Activated CD4-positive, alpha-beta memory T cell treated with anti-CD3 and anti-CD28 coated beads, Interleukin-2, amount 10 ng/mL, durations not matched to agents 7 days and 5 days (primary cell): ENCODE measurements around the gene PODN. TPM values are rescaled to one million over a fixed set of nuclear protein-coding genes. Genes with fewer than 3 reads are reported as not detected.

Source experiments
- CTCF ChIA-PET: fragments of 350-600 bp; sonication (Branson Sonifier 250); formaldehyde crosslinking; loops from one replicate; lab custom pipeline; 2021; ENCODE audit warnings: antibody characterized with exemption, inconsistent platforms; lab: Charles Lee
- POLR2A ChIA-PET: fragments of 350-600 bp; sonication (Branson Sonifier 250); formaldehyde crosslinking; loops from one replicate; lab custom pipeline; 2021; ENCODE audit warnings: antibody characterized with exemption; lab: Charles Lee
- DNase-seq: peaks from one replicate; pipeline ENCODE4 v3.0.0-alpha.2; 2020
- H3K27ac Mint-ChIP-seq: one replicate; pipeline ENCODE4 v1.8.0; 2021; ENCODE audit warnings: mild to moderate bottlenecking, mixed read lengths
- H3K27me3 Mint-ChIP-seq: one replicate; pipeline ENCODE4 v1.8.0; 2021; ENCODE audit warnings: mixed read lengths
- H3K36me3 Mint-ChIP-seq: one replicate; pipeline ENCODE4 v1.8.0; 2021; ENCODE audit warnings: low read depth, mixed read lengths
- H3K4me1 Mint-ChIP-seq: one replicate; pipeline ENCODE4 v1.8.0; 2021; ENCODE audit warnings: mixed read lengths
- H3K4me3 Mint-ChIP-seq: one replicate; pipeline ENCODE4 v1.8.0; 2021; ENCODE audit warnings: mild to moderate bottlenecking, mixed read lengths
- H3K9me3 Mint-ChIP-seq: one replicate; pipeline ENCODE4 v1.8.0; 2021; ENCODE audit warnings: mixed read lengths
- total RNA-seq, 2 experiments: library from RNA; stranded (reverse); gene quantifications; one replicate each; pipeline ENCODE4 v1.2.3, GENCODE V29; 2021

Gene PODN
- total RNA-seq, 2 experiments from 2014 or later: not detected

DNA sequence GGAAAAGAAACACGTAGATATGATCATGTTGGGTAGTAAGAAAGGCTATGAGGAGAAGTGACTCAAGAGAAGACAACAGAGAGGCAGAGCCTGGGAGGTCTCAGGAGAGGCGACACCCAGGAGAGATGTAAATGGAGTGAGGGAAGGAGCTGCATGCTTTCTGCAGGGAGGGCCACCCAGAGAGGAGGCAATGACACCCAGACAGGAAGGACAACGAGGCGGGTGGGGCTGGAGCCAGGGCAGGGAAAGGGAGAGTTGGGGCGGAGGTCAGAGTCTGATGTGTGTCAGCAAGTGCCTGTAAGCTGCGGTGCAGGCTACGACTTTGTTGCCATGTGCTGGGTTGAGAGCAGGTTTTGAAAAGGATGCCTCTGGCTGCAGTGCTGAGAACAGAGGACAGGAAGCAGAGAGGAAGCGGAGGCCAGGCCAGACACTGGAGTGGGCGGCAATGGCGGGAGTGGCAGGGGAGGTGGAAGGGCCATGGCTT, 49.1 kb downstream of the PODN start:
- Mint-ChIP-seq H3K4me3 (no peak overlapping the region), H3K36me3 (no peaks in the 10 kb centered on the region), H3K9me3 (no peaks in the 10 kb centered on the region), H3K4me1 (peaks cover 21% of the 10 kb centered on the region), H3K27ac (no peak overlapping the region), H3K27me3 (peaks cover 6% of the 10 kb centered on the region)
- ChIA-PET POLR2A (no interaction called here), CTCF (interaction anchor here (0.6 kb wide), 1 partner anchor 1268 kb away, joined by 3 read pairs; no protein-coding TSS in a partner anchor)
- no peak for DNase-seq

DNA sequence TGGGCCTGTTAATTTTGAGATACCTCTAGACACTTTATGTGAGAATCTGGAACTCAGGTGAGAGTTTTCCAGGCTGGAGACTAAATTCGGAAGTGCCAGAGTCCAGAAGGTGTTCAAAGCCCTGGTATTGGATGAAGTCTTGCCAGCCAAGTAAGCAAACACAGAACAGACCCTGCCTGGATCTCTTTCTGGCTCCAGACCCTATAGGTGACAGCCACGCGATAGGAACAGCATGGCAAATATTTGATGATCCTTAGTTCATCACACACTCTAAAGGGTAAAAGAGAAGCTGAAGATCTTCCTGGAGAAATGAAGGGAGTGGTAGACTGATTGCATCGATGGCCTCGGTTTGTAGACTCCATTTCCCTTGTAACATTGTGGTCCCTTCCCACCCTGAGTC, 49.7 kb downstream of the PODN start:
- ChIA-PET CTCF (no interaction called here), POLR2A (no interaction called here)
- no peak overlapping the region for H3K4me3 Mint-ChIP-seq
- no peaks in the 10 kb centered on the region for H3K9me3 Mint-ChIP-seq
- H3K4me1 Mint-ChIP-seq: peaks cover 21% of the 10 kb centered on the region
- DNase-seq: no peak
- H3K27ac Mint-ChIP-seq: no peak overlapping the region
- peaks cover 6% of the 10 kb centered on the region for H3K27me3 Mint-ChIP-seq
- H3K36me3 Mint-ChIP-seq: no peaks in the 10 kb centered on the region

DNA sequence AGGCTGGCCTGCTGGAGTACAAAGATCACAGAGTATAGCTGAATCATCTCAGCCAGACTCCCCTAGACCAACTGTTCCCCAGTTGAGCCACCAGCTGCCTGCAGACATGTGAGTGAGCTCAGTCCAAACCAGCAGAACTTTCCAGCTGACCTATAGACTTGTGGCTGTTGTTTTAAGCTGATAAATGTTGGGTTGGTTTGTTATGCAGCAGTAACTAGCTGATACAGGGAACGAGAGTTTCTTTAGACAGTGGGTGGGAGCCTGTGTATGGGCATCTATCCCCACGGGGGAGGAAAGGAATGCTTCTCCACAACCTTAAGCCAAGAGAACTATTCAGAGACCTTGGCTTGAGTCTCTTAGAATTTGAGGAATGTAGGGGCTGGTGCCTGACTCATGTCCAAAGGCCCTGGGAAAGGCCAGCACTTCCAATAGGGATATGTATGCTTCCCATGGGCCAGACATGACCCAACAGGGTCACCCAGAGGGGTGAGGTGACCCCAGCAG, 50.3 kb downstream of the PODN start:
- DNase-seq: no peak
- peaks cover 18% of the 10 kb centered on the region for H3K4me1 Mint-ChIP-seq
- peaks cover 4% of the 10 kb centered on the region for H3K27me3 Mint-ChIP-seq
- POLR2A ChIA-PET: no interaction called here
- H3K36me3 Mint-ChIP-seq: no peaks in the 10 kb centered on the region
- CTCF ChIA-PET: no interaction called here
- no peak overlapping the region for H3K27ac Mint-ChIP-seq
- no peaks in the 10 kb centered on the region for H3K9me3 Mint-ChIP-seq
- H3K4me3 Mint-ChIP-seq: no peak overlapping the region

DNA sequence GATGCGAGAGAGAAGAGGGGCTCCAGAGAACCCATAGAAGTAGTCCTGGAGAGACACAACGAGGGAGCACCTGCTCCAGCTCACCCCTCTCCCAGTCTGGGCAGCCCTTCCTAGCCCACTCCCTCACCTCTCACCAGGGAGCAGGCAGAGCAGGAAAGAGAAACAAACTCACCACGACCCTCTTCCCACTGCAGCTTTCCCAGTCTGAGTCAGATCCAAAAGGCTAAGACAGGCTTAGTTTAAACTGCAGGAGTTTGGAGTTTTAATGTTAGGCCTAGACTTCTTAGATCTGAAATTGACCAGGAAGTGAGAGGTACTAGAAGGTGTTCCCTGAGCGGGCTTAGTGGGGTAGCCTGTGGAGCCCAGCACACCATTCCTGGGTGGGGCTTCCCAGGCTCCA, 50.8 kb downstream of the PODN start:
- Mint-ChIP-seq H3K27me3 (no peaks in the 10 kb centered on the region), H3K4me3 (no peak overlapping the region)

DNA sequence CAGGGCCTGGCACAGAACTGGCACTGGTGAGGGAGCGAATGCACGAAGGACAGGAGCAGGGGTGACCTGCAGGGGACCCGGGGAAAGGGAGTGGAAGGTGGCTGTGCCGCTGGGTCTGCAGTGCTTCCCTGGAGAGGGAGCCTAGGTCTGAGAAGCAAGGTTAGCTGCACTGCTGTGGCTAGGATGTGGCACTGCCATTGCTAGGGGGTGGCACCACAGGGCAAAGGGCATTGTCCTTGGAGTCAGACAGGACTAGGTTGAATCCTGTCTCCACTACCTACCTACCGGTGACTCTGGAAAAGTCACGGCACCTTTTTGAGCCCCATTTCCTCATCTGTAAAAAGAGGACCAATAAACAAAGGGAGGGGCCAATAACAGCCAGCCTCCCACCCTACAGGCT, 52.1 kb downstream of the PODN start:
- POLR2A ChIA-PET: no interaction called here
- Mint-ChIP-seq H3K27ac (no peak overlapping the region), H3K36me3 (no peaks in the 10 kb centered on the region), H3K4me3 (no peak overlapping the region), H3K9me3 (no peaks in the 10 kb centered on the region), H3K27me3 (no peaks in the 10 kb centered on the region), H3K4me1 (peaks cover 10% of the 10 kb centered on the region)
- DNase-seq: no peak
- CTCF ChIA-PET: no interaction called here

More for the DNA sequence above, 50.8 kb downstream of the PODN start:
- Mint-ChIP-seq H3K9me3 (no peaks in the 10 kb centered on the region), H3K36me3 (no peaks in the 10 kb centered on the region), H3K4me1 (peaks cover 14% of the 10 kb centered on the region), H3K27ac (no peak overlapping the region)
- ChIA-PET POLR2A (no interaction called here), CTCF (no interaction called here)
- DNase-seq: no peak

DNA sequence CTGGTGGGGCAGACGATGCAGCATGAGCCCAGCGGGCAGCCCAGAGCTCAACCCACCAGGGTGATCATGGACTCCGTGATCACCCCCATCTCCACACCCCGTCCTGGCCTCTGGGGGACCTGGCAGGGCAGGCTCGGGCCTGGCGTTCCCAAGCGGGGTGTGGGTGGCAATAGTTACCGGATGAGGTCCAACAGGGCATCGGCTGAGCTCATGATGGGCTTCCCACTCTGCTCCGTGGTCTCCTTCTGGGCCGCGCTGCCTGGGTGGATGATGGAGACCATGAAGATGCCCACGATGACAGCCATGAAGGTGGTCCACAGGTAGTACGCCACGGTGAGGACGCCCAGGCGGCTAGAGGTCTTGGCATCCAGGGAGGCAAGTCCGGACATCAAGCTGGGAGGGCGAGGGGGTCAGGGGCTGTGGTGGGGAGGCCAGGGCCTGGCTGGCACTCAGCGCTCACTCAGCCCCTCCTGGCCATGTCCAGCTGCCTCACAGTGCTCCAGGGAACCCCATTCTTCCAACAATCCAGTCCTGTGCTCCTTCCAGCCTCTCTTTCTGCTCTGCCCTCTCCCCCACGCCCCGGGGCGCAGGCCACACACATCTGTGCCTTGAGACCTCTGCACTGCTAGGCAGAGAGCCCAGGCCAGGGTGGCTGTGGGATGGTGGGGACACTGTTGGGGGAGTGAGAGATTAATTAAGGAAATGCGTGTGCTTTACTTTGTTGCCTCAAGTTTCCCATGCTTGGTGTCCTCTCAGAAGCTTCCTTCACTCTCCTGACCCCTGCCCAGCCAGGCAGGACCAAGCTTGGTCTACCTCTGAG, 52.8 kb downstream of the PODN start:
- ChIA-PET CTCF (no interaction called here), POLR2A (no interaction called here)
- Mint-ChIP-seq H3K27ac (no peak overlapping the region), H3K9me3 (no peaks in the 10 kb centered on the region), H3K4me1 (peaks cover 10% of the 10 kb centered on the region), H3K36me3 (no peaks in the 10 kb centered on the region), H3K4me3 (no peak overlapping the region), H3K27me3 (no peaks in the 10 kb centered on the region)
- DNase-seq: no peak

DNA sequence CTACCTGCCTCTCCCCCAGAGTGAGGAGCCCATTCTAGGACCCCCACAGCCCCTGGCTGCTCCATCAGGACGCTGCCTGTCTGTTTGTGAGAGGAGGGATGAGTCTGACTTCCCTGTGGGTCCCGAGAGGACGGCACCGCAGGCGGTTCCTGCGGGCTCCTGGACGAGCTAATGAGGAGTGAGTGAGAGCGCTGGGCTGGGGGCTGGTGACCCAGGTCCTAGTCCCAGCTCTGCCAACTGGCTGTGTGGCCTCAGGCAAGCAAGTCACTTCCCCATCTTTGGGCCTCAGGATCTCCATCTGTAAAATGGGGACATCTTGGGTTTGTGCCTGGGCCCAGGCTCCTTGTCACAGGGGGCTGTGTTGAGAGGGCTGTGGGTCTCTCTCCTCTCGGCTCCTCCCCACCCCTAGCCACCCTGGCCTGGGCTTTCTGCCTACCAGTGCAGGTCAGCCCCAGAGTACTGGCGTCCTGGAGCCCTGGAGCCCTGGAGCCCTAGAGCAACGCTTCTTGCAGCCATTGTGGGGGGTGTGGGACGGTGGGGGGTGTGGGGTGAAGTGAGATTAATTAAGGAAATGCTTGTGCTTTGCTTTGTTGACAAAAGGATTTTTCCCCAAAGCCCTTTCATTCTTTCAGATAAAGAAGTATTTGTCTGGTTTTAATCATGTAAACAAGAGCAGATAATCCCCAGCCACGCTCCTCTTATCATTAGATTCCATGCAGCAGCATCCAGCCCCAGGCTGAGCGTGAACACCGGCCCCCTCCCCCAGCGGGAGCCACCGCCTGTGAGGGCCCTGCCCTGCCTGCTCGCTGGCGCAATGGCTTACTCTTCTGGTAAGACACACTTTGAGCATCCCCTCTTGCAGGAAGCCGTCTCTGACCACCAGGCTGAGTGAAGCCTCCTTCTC, 53.6 kb downstream of the PODN start:
- ChIA-PET CTCF (no interaction called here), POLR2A (no interaction called here)
- Mint-ChIP-seq H3K4me3 (no peak overlapping the region), H3K4me1 (peaks cover 8% of the 10 kb centered on the region), H3K27ac (no peak overlapping the region), H3K36me3 (no peaks in the 10 kb centered on the region), H3K9me3 (no peaks in the 10 kb centered on the region), H3K27me3 (no peaks in the 10 kb centered on the region)
- no peak for DNase-seq

DNA sequence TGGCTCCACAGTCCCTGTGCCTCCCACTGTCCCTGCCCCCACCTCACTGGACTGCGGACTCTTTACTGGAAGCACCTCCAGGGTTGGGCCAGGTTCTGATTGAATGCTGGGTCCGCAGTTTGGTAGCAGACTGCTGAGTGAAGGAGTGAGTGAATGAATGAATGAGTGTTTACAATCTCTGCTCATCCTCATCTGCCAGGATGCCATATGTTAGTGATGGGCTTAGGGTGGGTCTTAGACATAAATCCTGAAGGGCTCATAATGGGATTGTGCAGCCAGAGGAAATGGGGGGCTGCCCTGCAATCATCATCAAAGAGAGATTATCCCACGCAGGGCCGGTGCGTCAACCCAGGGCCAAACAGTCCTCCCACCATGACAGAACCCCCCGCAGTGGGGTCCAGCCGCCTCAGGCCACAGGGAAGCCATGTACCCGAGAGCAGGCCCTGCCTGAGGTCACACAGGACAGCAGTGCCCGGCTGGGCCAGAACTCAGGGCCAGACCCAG, 54.3 kb downstream of the PODN start:
- CTCF ChIA-PET: no interaction called here
- no peak for DNase-seq
- POLR2A ChIA-PET: no interaction called here

DNA sequence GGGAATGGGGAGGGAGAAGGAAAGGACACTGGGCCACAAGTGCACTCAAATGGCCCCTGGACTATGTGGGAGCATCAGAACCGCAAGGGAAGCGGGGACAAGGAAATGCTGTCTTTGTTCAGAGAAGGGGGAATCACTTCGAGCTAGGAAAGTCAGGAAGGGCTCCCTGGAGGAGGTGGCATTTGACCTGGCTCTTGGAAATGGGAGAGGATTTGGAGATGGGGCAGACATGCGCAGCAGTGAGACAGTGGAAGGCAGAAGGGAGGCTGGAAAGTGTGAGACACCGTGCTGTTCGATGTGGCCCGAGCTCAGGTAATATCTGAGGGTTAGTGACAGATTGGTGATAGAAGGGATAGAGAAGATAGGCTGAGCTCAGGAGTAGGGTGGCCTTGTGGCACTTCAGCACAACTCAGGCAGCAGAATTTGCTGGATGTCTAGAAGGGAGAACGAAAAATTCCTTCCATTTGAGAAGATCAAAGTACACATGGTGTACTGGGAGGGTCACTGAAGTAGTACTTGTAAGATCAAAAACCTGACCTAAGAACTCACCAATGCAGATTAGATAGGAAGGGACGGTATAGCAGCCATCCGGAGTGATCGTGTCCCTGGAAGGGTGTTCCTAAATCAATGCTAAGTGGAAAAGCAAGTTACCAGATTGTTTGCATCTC, 55.1 kb downstream of the PODN start:
- Mint-ChIP-seq H3K27ac (no peak overlapping the region), H3K27me3 (no peaks in the 10 kb centered on the region), H3K9me3 (no peaks in the 10 kb centered on the region), H3K4me3 (no peak overlapping the region), H3K4me1 (no peaks in the 10 kb centered on the region), H3K36me3 (no peaks in the 10 kb centered on the region)
- CTCF ChIA-PET: no interaction called here
- no peak for DNase-seq
- POLR2A ChIA-PET: no interaction called here

More for the DNA sequence above, 54.3 kb downstream of the PODN start:
- Mint-ChIP-seq H3K4me1 (peaks cover 1% of the 10 kb centered on the region), H3K36me3 (no peaks in the 10 kb centered on the region), H3K27me3 (no peaks in the 10 kb centered on the region), H3K27ac (no peak overlapping the region), H3K4me3 (no peak overlapping the region), H3K9me3 (no peaks in the 10 kb centered on the region)

DNA sequence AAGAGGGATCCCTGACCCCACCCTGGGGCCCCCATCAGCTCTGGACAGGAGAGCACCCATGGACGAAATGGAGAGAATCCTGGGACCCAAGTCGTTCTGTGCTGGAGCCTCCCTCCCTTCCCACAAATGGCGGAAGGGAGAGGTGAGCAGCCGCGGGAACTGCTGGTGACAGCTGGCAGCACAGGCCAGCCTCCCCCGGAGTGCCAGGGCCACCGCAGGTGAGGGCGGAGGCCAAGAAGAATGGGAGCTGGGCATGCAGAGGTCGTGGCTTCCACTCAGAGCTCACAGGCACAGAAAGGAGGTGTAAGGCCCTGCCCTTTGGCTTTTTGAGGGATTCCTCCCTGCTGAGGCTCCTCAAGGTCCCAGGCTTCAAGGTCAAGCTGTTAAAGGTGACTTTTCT, 55.8 kb downstream of the PODN start:
- ChIA-PET POLR2A (no interaction called here), CTCF (no interaction called here)
- DNase-seq: no peak
- Mint-ChIP-seq H3K4me1 (no peaks in the 10 kb centered on the region), H3K27ac (no peak overlapping the region), H3K9me3 (no peaks in the 10 kb centered on the region), H3K36me3 (no peaks in the 10 kb centered on the region), H3K4me3 (no peak overlapping the region), H3K27me3 (no peaks in the 10 kb centered on the region)

DNA sequence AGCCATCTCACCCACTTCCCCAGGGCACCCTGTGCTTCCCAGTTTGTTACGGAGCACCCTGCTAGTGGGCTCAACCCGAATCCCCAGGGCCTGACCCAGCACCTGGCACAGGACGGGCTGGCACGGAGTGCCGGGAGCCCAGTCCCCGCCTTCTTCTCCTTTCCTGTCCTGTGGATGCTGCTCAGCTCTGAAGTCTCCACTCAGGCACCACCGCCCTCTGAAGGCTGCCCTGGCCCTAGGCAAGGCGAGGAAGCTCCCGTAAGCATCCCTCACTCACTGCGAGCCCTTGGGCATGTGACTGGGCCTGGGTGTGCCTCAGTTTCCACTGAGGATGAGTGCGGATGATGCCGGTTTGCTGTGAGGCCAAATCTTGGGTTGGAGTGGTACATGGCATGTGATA, 58.6 kb downstream of the PODN start:
- CTCF ChIA-PET: no interaction called here
- DNase-seq: no peak
- H3K4me1 Mint-ChIP-seq: no peaks in the 10 kb centered on the region
- no peaks in the 10 kb centered on the region for H3K27me3 Mint-ChIP-seq
- POLR2A ChIA-PET: no interaction called here
- no peak overlapping the region for H3K4me3 Mint-ChIP-seq
- H3K27ac Mint-ChIP-seq: no peak overlapping the region
- H3K36me3 Mint-ChIP-seq: no peaks in the 10 kb centered on the region
- no peaks in the 10 kb centered on the region for H3K9me3 Mint-ChIP-seq

DNA sequence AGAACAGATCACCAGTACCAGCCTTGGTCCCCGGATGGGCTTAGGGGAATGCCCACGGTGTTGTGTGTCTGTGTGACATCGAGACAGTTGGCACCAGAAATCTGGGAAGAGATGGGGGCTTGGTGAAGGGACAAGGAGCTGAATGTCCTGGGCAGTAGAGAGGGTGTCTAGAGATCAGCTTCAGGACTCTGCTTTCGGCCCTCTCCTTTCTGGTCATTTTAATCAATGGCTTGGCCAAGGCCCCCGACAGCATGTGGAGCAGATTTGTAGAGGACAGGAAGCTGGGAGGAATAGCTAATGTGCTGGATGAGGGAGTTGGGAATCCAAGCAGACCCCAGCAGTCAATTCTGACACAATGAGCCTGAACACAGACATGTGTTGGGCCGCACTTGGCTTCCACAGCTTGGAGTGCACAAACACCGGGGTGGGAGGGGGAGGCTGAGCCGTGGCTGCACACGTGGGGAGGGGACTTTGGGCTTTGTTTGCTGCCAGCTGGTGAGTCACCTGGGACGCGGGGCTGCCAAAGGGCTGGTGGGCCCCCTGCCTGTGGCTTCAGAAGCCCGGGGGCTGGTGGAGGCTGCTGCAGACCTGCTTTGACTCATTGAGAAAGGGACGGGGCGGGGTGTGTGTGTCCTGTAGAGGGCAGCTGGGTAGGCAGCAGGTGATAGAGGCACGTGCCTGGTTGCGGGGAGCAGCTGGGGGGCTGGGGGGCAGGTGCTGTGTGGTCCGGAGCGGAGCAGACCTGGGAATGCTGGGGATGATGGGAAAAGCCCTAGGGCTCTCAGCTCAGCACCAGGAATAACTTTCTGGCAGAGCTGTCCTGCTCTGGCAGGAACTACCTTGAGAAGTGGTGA, 59.5 kb downstream of the PODN start:
- Mint-ChIP-seq H3K36me3 (no peaks in the 10 kb centered on the region), H3K4me1 (no peaks in the 10 kb centered on the region), H3K27ac (no peak overlapping the region), H3K27me3 (no peaks in the 10 kb centered on the region), H3K4me3 (no peak overlapping the region), H3K9me3 (no peaks in the 10 kb centered on the region)
- no peak for DNase-seq
- POLR2A ChIA-PET: no interaction called here
- CTCF ChIA-PET: no interaction called here
